D721Med (cell line): ENCODE results near the gene REEP2.
A peak's percentile ranks its signal among the peaks of the same experiment; 100 is the strongest.

Experiments used
- DNase-seq: peaks from one replicate; pipeline ENCODE4 v3.0.0; 2011; ENCODE audit warnings: low spot score; ENCODE audit not compliant: insufficient read length
- FAIRE-seq: peaks from 2 replicates; lab custom pipeline; 2011; peaks lifted over from hg19 to GRCh38; lab: Jason Lieb, UNC
- CTCF ChIP-seq: IDR thresholded peaks from 2 replicates; pipeline ENCODE4 v1.5.1; 2012; ENCODE audit warnings: mild to moderate bottlenecking, control low read depth; ENCODE audit not compliant: insufficient read depth; ENCODE audit errors: missing control alignments

REEP2 gene

GRCh38 chr5:138461343-138462125 lies 22.7 kb downstream of the REEP2 start:
- no peak for TF ChIP-seq CTCF
- FAIRE-seq: no peak
- no peak for DNase-seq

- DNase-seq: no peak
- FAIRE-seq: no peak
- no peak for TF ChIP-seq CTCF
These were observed 24.7 kb downstream of the REEP2 start for GRCh38 chr5:138463419-138464007.

- no peak for FAIRE-seq
These were observed 25.1 kb downstream of the REEP2 start for GRCh38 chr5:138464008-138464387.

GRCh38 chr5:138464388-138465260 lies 25.8 kb downstream of the REEP2 start:
- DNase-seq: peak; percentile 72
- no peak for FAIRE-seq
- no peak for TF ChIP-seq CTCF

More at GRCh38 chr5:138464008-138464387, 25.1 kb downstream of the REEP2 start:
- peak; percentile 88 for DNase-seq
- TF ChIP-seq CTCF: peak; percentile 59

GRCh38 chr5:138465261-138466124 lies 26.6 kb downstream of the REEP2 start, which contains the start of gene EGR1:
Gene EGR1 (plus strand): TSS chr5:138465479. CDS start chr5:138465762, 283 bp downstream.
- no peak for TF ChIP-seq CTCF
- FAIRE-seq (no peak), DNase-seq (peak; percentile 87)

GRCh38 chr5:138466125-138466899 lies 27.5 kb downstream of the REEP2 start:
- FAIRE-seq: no peak
- no peak for TF ChIP-seq CTCF
- DNase-seq: no peak
